Left ventricle myocardium superior (tissue), 1 donor: ENCODE data around the gene ZNF892. TPM values are rescaled to one million over a fixed set of nuclear protein-coding genes. Genes with fewer than 3 reads are reported as not detected.
"Not testable (repeated sequence)": the region's sequence is repeated elsewhere in the genome, so short reads cannot be mapped to it uniquely, and the experiment has no call there.

Source experiments
- ATAC-seq: fragments of 200-7000 bp; cut with Tn5 transposase; one replicate; pipeline ENCODE4 v1.9.1; 2020; ENCODE audit warnings: mild to moderate bottlenecking, moderate library complexity
- DNase-seq: peaks from one replicate; pipeline ENCODE4 v3.0.0-alpha.2; 2020
- intact Hi-C: fragments of 100-400 bp; cut with micrococcal nuclease; formaldehyde crosslinking; loops from one replicate; pipeline ENCODE4 v1.11.0; 2022
- total RNA-seq: library from RNA; stranded (reverse); fragmentation: NEBNext Ultra II Directional; extraction: Animal tissue kit (Norgen Biotek cat#: 25700); gene quantifications from one replicate; pipeline ENCODE4 v1.2.1, GENCODE V29; 2021
- donor health status: DM: no; HTN: yes; CAD: no; lungs with severe emphysema.

Gene ZNF892
- total RNA-seq, 1 donor from 2014 or later = 3.0 TPM

DNA sequence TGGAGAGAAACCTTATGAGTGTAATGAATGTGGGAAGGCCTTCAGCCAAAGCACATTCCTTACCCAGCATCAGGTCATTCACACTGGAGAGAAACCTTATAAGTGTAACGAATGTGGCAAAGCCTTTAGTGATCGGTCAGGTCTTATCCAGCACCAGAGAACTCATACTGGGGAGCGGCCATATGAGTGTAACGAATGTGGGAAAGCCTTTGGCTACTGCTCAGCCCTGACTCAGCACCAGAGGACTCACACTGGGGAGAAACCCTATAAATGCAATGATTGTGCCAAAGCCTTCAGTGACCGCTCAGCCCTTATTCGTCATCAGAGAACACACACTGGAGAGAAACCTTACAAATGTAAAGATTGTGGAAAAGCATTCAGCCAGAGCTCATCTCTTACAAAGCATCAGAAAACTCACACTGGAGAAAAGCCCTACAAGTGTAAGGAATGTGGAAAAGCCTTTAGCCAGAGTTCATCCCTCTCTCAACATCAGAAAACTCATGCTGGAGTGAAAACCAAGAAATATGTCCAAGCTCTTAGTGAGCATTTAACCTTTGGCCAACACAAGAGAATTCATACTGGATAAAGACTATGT is 7.8 kb downstream of the ZNF892 start:
- intact Hi-C loops = no loop called here
- DNase-seq (no peak), ATAC-seq (no peak)

DNA sequence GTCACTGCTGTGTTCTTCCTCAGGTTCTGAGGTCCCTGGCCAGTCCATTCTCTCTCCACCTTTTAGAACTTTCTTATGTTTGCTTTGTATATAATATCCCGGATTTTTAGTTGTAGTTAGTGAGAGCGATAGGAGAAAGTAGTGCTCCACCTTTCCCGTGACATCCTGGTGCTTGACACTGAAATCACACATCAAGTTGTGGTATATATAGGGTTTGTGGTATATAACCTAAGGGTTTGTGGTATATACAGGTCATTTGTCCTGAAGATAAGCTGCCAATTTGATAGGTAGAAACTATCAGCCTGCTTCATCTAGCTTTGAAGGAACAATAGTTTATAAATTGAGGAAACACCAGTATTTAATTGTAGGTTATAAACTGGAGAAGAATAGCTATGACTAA is 13.1 kb downstream of the ZNF892 start:
- ATAC-seq (no peak), DNase-seq (no peak)
- intact Hi-C loops = no loop called here

DNA sequence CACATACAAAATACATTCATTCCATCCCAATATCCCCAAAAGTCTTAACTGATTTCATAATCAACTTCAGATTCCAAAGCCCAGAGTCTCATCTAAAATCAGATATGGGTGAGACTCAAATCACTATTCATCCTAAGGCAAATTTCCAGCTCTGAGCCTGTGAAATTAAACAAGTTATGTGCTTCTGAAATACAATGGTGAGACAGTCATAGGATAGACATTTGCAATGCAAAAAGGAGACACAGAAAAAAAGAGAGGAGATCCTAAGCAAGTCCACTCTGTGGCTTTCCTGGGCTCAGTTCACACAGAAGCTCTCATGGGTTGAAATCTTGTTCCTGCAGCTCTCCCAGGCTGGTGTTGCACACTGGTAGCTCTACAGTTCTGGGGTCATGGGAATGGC is 18.3 kb downstream of the ZNF892 start:
- ATAC-seq (no peak), DNase-seq (no peak)
- intact Hi-C loops = no loop called here

DNA sequence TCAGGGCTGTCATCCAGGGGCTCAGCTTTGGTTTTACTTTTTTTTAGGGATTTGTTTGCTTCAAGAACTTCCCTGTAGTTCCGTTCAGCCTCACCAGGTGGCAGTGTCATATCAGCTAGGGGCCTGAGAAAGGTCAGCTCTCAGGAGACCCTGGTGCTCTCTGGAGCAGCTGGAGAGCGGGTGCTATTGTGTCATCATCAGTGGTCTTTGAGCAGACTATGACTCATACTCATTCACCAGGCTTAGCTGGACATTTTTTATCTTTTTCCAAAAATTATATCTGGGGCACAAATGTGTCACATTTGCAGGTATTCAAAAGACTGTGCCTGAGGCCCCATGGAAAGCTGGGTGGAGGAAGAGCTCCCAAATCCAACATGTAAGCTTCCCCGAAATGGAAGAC is 24.4 kb downstream of the ZNF892 start:
- ATAC-seq (peak; percentile 32), DNase-seq (peak; percentile 38)
- intact Hi-C loops = no loop called here

DNA sequence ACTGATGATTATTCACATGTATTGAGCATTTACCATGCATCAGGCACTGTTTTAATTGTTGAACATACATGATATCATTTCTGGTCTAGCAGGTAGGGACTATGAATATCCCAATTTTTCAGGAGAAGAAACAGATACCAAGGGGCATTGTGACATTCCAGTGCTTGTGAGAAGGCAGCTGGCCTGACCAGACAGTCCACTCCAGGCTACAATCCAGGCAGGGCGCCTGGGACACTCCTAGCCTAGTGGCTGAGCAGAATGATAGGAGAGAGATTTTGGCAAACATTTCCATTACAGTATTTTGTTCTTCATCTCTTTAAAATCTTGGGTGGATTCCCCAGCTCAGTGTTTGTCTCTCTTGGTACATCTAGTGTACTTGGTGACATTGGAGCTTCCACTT is 24.9 kb downstream of the ZNF892 start:
- ATAC-seq (no peak), DNase-seq (no peak)
- intact Hi-C loops = no loop called here

DNA sequence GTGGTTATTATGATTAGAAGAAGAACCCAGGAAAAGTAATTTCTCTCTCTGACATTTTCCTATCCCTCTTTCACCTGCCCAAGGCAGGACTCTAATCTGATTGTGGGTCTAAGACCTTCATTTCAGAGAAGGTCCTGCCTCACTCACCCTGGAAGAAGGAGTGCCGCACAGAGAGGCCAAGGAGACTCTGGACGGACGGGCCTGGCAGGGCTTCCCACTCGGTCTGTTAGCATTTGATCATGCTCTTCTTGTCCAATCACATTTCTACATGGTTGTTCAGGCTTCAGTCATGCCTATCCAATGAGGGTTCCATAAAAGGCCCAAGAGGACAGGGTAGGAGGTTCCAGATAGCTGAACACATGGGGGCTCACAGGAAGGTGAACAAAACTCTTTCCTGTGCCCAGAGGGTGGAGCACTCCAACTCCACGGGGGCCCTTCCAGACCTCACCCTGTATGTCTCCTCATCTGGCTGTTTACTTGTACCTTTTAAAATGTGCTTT is 27.0 kb downstream of the ZNF892 start:
- no peak for ATAC-seq
- intact Hi-C loops = no loop called here

DNA sequence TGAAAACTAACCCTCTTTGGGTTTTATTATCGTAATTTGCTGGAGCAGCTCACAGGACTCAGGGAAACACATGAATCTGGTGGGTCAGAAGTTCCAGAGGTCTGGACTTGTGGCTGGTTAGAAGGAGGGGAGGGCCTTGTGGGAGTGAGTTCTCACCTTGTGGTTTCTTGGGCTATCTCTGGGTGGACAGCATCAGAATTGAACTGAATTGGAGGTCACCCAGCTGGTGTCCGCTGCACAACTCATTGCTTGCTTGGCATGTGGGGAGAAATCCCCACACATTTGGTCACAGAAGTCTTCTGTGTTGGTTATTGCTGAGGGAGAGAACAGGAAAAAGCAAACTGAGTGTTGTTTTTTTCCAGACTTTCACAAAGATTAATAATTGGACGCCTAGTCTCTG is 27.5 kb downstream of the ZNF892 start:
- intact Hi-C loops = no loop called here
- no peak for DNase-seq
- no peak for ATAC-seq

More for the DNA sequence above, 27.0 kb downstream of the ZNF892 start:
- DNase-seq = no peak

DNA sequence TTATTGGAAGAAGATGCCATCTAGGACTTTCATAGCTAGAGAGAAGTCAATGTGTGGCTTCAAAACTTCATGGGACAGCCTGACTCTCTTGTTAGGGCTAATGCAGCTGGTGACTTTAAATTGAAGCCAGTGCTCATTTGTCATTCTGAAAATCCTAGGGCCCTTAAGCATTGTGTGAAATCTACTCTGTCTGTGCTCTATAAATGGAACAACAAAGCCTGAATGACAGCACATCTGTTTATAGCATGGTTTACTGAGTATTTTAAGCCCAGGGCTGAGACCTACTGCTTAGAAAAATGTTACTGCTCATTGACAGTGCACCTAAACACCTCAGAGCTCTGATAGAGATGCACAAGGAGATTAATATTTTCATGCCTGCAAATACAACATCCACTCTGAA is 30.8 kb downstream of the ZNF892 start:
- no peak for DNase-seq
- ATAC-seq = peak; percentile 34
- intact Hi-C loops = no loop called here

DNA sequence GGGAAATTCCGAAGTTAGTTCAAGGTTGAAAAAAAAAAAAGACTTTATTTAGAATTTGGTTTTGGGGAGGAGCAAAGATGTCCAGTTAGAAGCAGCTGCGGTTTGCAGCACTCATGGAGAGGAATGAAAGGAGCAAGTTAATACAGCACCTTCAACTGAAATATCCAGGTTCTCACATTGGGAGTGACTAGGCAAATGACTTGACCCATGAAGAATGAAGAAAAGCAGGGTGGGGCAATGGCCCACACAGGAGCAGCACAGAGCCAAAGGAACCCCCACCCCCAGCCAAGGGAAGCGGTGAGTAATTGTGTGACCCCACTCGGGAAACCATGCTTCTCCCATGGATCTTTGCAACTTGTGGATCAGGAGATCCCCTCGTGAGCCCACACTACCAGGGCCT is 32.8 kb downstream of the ZNF892 start:
- intact Hi-C loops = no loop called here
- ATAC-seq (no peak), DNase-seq (no peak)

DNA sequence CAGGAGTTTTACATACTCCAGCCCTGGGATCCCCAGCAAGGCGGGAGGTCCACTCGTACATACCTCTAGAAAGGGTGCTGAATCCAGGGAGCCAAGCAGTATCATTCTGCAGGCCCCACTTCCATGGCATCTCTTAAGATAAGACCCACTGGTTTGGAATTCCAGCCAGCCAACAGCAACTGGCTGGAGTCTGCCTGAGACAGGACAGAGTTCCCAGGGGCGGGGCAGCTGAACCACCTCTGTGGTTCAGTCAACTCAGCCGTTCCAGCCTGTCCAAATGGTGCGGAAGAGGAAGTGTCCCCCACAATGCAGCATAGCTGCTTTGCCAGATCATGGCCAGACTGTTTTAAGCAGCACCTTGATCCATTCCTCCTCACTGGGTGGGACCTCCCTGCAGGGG is 33.2 kb downstream of the ZNF892 start:
- intact Hi-C loops = no loop called here
- no peak for ATAC-seq
- DNase-seq = no peak

DNA sequence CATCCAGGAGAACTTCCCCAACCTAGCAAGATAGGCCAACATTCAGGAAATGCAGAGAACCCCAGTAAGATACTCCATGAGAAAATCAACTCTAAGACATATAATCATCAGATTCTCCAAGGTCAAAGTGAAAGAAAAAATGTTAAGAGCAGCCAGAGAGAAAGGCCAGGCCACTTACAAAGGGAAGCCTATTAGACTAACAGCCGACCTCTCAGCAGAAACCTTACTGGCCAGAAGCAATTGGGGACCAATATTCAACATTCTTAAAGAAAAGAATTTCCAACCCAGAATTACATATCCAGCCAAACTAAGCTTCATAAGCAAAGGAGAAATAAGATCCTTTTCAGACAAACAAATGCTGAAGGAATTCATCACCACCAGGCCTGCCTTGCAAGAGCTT is 34.8 kb downstream of the ZNF892 start:
- intact Hi-C loops, ATAC-seq: not testable (repeated sequence)

More for the DNA sequence above, 34.8 kb downstream of the ZNF892 start:
- not testable (repeated sequence) for DNase-seq

Other genes with a start within 250 kb of the ZNF892 start
- gene MAL, start 181.8 kb upstream of the ZNF892 start, total RNA-seq = 3.9 TPM
- gene MRPS5, start 85.7 kb upstream of the ZNF892 start, total RNA-seq = 88.2 TPM
- 15.4 TPM for gene ZNF514, start 47.7 kb upstream of the ZNF892 start, total RNA-seq
- gene ZNF2, start 41.7 kb upstream of the ZNF892 start, total RNA-seq = 3.6 TPM
- gene PROM2, start 66.9 kb downstream of the ZNF892 start, total RNA-seq = 0.35 TPM
- gene KCNIP3, start 89.8 kb downstream of the ZNF892 start, total RNA-seq = 5.3 TPM
- gene FAHD2A, start 195.2 kb downstream of the ZNF892 start, total RNA-seq = 46.3 TPM